HepG2 (cell line): ENCODE data around the gene PRKCB. TPM values are rescaled to one million over a fixed set of nuclear protein-coding genes. Genes with fewer than 3 reads are reported as not detected.

ENCODE experiments used
- ATAC-seq: fragments of 200-7000 bp; cut with Tn5 transposase; 3 replicates; pipeline ENCODE4 v1.9.1; 2020; ENCODE audit warnings: mild to moderate bottlenecking, moderate library complexity
- BruUV-seq: library from RNA; stranded (reverse); fragments of 400-500 nt; replicated peaks from 2 replicates; lab custom pipeline; 2021; lab: Mats Ljungman, UMichigan
- CTCF ChIA-PET: fragments of 300-600 bp; formaldehyde crosslinking; extraction: SDS; loops from one replicate; lab custom pipeline; 2021; ENCODE audit warnings: low total read pairs, inconsistent platforms, low intra/inter-chr PET ratio; lab: Yijun Ruan, JAX
- POLR2A ChIA-PET: fragments of 350-600 bp; sonication (Branson Sonifier 250); formaldehyde crosslinking; loops from one replicate; lab custom pipeline; 2020; ENCODE audit warnings: antibody characterized with exemption, inconsistent platforms; lab: Yijun Ruan, JAX
- DNase-seq: peaks from one replicate; pipeline ENCODE4 v3.0.0-alpha.2; 2015; ENCODE audit warnings: low spot score
- FAIRE-seq: peaks from 3 replicates; lab custom pipeline; 2011; peaks lifted over from hg19 to GRCh38; lab: Jason Lieb, UNC
- H2AFZ ChIP-seq: one replicate; pipeline ENCODE4 v1.6.1; 2011; ENCODE audit warnings: low read length, inconsistent platforms
- H3K27ac ChIP-seq: fragments of 300-600 bp; 3 replicates; pipeline ENCODE4 v1.8.0; 2011; ENCODE audit warnings: mixed run types, mild to moderate bottlenecking, mixed read lengths, low read length, inconsistent platforms; ENCODE audit not compliant: insufficient read depth; ENCODE audit errors: extremely low read length
- H3K27me3 ChIP-seq, 2 experiments: fragments of 200-600 bp in 1 of 2; 2 replicates in 1 of 2; 3 replicates in 1 of 2; pipeline versions ENCODE4 v1.6.0 to v1.8.0; 2011; ENCODE audit warnings: low read length in 2 of 2, mild to moderate bottlenecking in 2 of 2, moderate library complexity in 2 of 2, inconsistent platforms in 1 of 2; ENCODE audit not compliant: insufficient read depth in 2 of 2, control insufficient read depth in 1 of 2
- H3K36me3 ChIP-seq, 2 experiments: fragments of 200-600 bp in 1 of 2; replicated peaks in 1 of 2; 2 replicates in 1 of 2; 3 replicates in 1 of 2; pipeline versions ENCODE4 v1.5.1 to v1.8.0; 2011; ENCODE audit warnings: low read length in 2 of 2, inconsistent platforms in 1 of 2; ENCODE audit not compliant: insufficient read depth in 2 of 2, control insufficient read depth in 1 of 2
- H3K4me1 ChIP-seq: 2 replicates; pipeline ENCODE4 v1.5.1; 2012; ENCODE audit warnings: low read length, inconsistent platforms; ENCODE audit not compliant: insufficient read depth
- H3K4me2 ChIP-seq: 2 replicates; pipeline ENCODE4 v1.6.0; 2011; ENCODE audit warnings: low read depth, low read length, inconsistent platforms
- H3K4me3 ChIP-seq, 3 experiments: fragments of 200-600 bp in 1 of 3; sonication (generic), shearing (Covaris generic) in 1 of 3; replicated peaks in 1 of 3; 2 replicates each; pipeline ENCODE4 v1.5.1; 2011 to 2016; ENCODE audit warnings: low read length in 3 of 3, inconsistent platforms in 2 of 3, low read depth in 2 of 3, mild to moderate bottlenecking in 2 of 3, control low read depth in 1 of 3, mixed read lengths in 1 of 3; ENCODE audit not compliant: insufficient read depth in 1 of 3
- H3K79me2 ChIP-seq: one replicate; pipeline ENCODE4 v1.6.1; 2011; ENCODE audit warnings: low read length, inconsistent platforms; ENCODE audit not compliant: insufficient read depth
- H3K9ac ChIP-seq: 2 replicates; pipeline ENCODE4 v1.6.0; 2011; ENCODE audit warnings: mild to moderate bottlenecking, low read depth, low read length, inconsistent platforms; ENCODE audit not compliant: insufficient read depth
- H3K9me3 ChIP-seq: 2 replicates; pipeline ENCODE4 v1.5.1; 2012; ENCODE audit warnings: mild to moderate bottlenecking, low read length
- H4K20me1 ChIP-seq: 2 replicates; pipeline ENCODE4 v1.6.0; 2011; ENCODE audit warnings: inconsistent platforms, mild to moderate bottlenecking, low read length, moderate library complexity; ENCODE audit not compliant: insufficient read depth
- HIVEP1 ChIP-seq: sonication (generic); formaldehyde crosslinking; IDR thresholded peaks from 2 replicates; pipeline ENCODE4 v1.4.0; 2020; ENCODE audit warnings: mild to moderate bottlenecking, missing genetic modification reagents
- KDM2A ChIP-seq: sonication (generic); formaldehyde crosslinking; IDR thresholded peaks from 2 replicates; pipeline ENCODE4 v1.4.0; 2020; ENCODE audit warnings: low read depth, missing genetic modification reagents, borderline replicate concordance
- NCOA5 ChIP-seq: sonication (generic); formaldehyde crosslinking; IDR thresholded peaks from 2 replicates; pipeline ENCODE4 v1.4.0; 2020; ENCODE audit warnings: missing genetic modification reagents
- SAP130 ChIP-seq: IDR thresholded peaks from 2 replicates; pipeline ENCODE4 v1.6.1; 2016; ENCODE audit warnings: low read depth
- SKIL ChIP-seq: sonication (generic); formaldehyde crosslinking; IDR thresholded peaks from 2 replicates; pipeline ENCODE4 v1.8.0; 2022; ENCODE audit warnings: missing genetic modification reagents, mild to moderate bottlenecking, moderate library complexity, borderline replicate concordance
- TEAD2 ChIP-seq: sonication (generic); formaldehyde crosslinking; IDR thresholded peaks from 2 replicates; pipeline ENCODE4 v1.9.0; 2021; ENCODE audit warnings: missing genetic modification reagents
- ZNF10 ChIP-seq: sonication (generic); formaldehyde crosslinking; IDR thresholded peaks from 2 replicates; pipeline ENCODE4 v1.4.0; 2020; ENCODE audit warnings: mild to moderate bottlenecking, low read depth, missing genetic modification reagents, borderline replicate concordance
- ZNF446 ChIP-seq: sonication (generic); formaldehyde crosslinking; IDR thresholded peaks from 2 replicates; pipeline ENCODE4 v1.5.0; 2020; ENCODE audit warnings: mild to moderate bottlenecking, missing genetic modification reagents
- ZNF775 ChIP-seq: sonication (generic); formaldehyde crosslinking; IDR thresholded peaks from 2 replicates; pipeline ENCODE4 v1.4.0; 2020; ENCODE audit warnings: missing genetic modification reagents, mild to moderate bottlenecking, moderate library complexity, borderline replicate concordance
- ZNF841 ChIP-seq: sonication (generic); formaldehyde crosslinking; IDR thresholded peaks from 2 replicates; pipeline ENCODE4 v1.8.1; 2023; ENCODE audit warnings: missing genetic modification reagents, borderline replicate concordance
- WGBS: methylation state at CpG from one replicate; pipeline ENCODE4 v1.1.6; 2017; ENCODE audit warnings: low lambda C conversion rate; 5-methylcytosine and 5-hydroxymethylcytosine counted together
- in situ Hi-C: cut with HindIII; loops from 2 replicates; pipeline ENCODE4 v1.10.0; 2017; ENCODE audit warnings: low pct_unique_long_range_greater_than_20kb; ENCODE audit not compliant: extremely low pct_ligation_motif_present
- intact Hi-C: fragments of 100-400 bp; cut with micrococcal nuclease; formaldehyde crosslinking; loops from one replicate; pipeline ENCODE4 v1.10.0; 2022; ENCODE audit not compliant: unreplicated experiment
- polyA plus RNA-seq, 8 experiments: library from polyadenylated mRNA; depleted of rRNA in 3 of 8; stranded (reverse) in 7 of 8; unstranded in 1 of 8; fragments of >200 nt; fragmentation: Illumina TruSeq in 4 of 8; extraction: Trizol in 4 of 8; gene quantifications; 2 replicates each; pipeline versions ENCODE4 v1.2.1 to v1.2.3, GENCODE V29; 2011 to 2016; ENCODE audit warnings: low read depth in 4 of 8, missing spikeins in 1 of 8, mixed read lengths in 1 of 8; ENCODE audit not compliant: insufficient read depth in 1 of 8
- total RNA-seq, 5 experiments: library from RNA; depleted of rRNA; stranded (reverse); fragments of >200 nt; fragmentation: Illumina TruSeq; extraction: Trizol; gene quantifications; 2 replicates each; pipeline ENCODE4 v1.2.3, GENCODE V29; 2016; ENCODE audit warnings: low read depth in 1 of 5
- TF ChIP-seq, protein P1 (sequence below): sonication (generic); formaldehyde crosslinking; IDR thresholded peaks from 2 replicates; pipeline ENCODE4 v1.5.1; 2020; ENCODE audit warnings: missing genetic modification reagents, mild to moderate bottlenecking, borderline replicate concordance
- TF ChIP-seq, protein P2 (sequence below): sonication (generic); formaldehyde crosslinking; IDR thresholded peaks from 2 replicates; pipeline ENCODE4 v1.4.0; 2020; ENCODE audit warnings: mild to moderate bottlenecking, missing genetic modification reagents

PRKCB gene
- total and polyA plus RNA-seq, 2 of the 13 experiments (the other 11 are each of a cell fraction or from before 2014, with no cell fraction given), result 0.01 TPM; not detected in 1

- H3K27ac ChIP-seq, result no peak overlapping the region
- H3K79me2 ChIP-seq, result no peaks in the 10 kb centered on the region
- H3K4me1 ChIP-seq, result no peaks in the 10 kb centered on the region
- H3K9ac ChIP-seq, result no peak overlapping the region
- H3K4me2 ChIP-seq, result no peak overlapping the region
- H3K9me3 ChIP-seq, result no peaks in the 10 kb centered on the region
- H3K27me3 ChIP-seq, result peaks cover 2 to 21% of the 10 kb centered on the region in 2 experiments; a peak in 3 of 5 replicates
- DNase-seq, result no peak
- no peak overlapping the region for H2AFZ ChIP-seq
- in situ Hi-C loops, result no loop called here
- intact Hi-C loops, result no loop called here
- CTCF ChIA-PET, result no interaction called here
- H3K36me3 ChIP-seq, result no peaks in the 10 kb centered on the region
- no peak for ATAC-seq
- H3K4me3 ChIP-seq, result no peak overlapping the region
- WGBS, result 9% methylated on average over 5 of the region's 5 CpGs
- H4K20me1 ChIP-seq, result no peaks in the 10 kb centered on the region
- POLR2A ChIA-PET, result no interaction called here
- no peak for FAIRE-seq
- no TSS peak for BruUV-seq
- TF ChIP-seq ZNF841 (no peak), HIVEP1 (no peak), ZNF10 (CRISPR knock-in tag) (no peak), NCOA5 (no peak), ZNF446 (CRISPR knock-in tag) (no peak), SAP130 (CRISPR knock-in tag) (no peak), ZNF775 (no peak), KDM2A (CRISPR knock-in tag) (no peak), SKIL (CRISPR knock-in tag) (no peak), TEAD2 (no peak)
- TF ChIP-seq, protein P1, sequence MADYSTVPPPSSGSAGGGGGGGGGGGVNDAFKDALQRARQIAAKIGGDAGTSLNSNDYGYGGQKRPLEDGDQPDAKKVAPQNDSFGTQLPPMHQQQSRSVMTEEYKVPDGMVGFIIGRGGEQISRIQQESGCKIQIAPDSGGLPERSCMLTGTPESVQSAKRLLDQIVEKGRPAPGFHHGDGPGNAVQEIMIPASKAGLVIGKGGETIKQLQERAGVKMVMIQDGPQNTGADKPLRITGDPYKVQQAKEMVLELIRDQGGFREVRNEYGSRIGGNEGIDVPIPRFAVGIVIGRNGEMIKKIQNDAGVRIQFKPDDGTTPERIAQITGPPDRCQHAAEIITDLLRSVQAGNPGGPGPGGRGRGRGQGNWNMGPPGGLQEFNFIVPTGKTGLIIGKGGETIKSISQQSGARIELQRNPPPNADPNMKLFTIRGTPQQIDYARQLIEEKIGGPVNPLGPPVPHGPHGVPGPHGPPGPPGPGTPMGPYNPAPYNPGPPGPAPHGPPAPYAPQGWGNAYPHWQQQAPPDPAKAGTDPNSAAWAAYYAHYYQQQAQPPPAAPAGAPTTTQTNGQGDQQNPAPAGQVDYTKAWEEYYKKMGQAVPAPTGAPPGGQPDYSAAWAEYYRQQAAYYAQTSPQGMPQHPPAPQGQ (CRISPR knock-in tag), result no peak
- TF ChIP-seq, protein P2, sequence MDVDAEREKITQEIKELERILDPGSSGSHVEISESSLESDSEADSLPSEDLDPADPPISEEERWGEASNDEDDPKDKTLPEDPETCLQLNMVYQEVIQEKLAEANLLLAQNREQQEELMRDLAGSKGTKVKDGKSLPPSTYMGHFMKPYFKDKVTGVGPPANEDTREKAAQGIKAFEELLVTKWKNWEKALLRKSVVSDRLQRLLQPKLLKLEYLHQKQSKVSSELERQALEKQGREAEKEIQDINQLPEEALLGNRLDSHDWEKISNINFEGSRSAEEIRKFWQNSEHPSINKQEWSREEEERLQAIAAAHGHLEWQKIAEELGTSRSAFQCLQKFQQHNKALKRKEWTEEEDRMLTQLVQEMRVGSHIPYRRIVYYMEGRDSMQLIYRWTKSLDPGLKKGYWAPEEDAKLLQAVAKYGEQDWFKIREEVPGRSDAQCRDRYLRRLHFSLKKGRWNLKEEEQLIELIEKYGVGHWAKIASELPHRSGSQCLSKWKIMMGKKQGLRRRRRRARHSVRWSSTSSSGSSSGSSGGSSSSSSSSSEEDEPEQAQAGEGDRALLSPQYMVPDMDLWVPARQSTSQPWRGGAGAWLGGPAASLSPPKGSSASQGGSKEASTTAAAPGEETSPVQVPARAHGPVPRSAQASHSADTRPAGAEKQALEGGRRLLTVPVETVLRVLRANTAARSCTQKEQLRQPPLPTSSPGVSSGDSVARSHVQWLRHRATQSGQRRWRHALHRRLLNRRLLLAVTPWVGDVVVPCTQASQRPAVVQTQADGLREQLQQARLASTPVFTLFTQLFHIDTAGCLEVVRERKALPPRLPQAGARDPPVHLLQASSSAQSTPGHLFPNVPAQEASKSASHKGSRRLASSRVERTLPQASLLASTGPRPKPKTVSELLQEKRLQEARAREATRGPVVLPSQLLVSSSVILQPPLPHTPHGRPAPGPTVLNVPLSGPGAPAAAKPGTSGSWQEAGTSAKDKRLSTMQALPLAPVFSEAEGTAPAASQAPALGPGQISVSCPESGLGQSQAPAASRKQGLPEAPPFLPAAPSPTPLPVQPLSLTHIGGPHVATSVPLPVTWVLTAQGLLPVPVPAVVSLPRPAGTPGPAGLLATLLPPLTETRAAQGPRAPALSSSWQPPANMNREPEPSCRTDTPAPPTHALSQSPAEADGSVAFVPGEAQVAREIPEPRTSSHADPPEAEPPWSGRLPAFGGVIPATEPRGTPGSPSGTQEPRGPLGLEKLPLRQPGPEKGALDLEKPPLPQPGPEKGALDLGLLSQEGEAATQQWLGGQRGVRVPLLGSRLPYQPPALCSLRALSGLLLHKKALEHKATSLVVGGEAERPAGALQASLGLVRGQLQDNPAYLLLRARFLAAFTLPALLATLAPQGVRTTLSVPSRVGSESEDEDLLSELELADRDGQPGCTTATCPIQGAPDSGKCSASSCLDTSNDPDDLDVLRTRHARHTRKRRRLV (CRISPR knock-in tag), result no peak
Observed at GRCh38 chr16:23874613-23875294, 39.0 kb downstream of the PRKCB start.
